GM12878 (cell line): ENCODE data around the gene LGI4. TPM values are rescaled to one million over a fixed set of nuclear protein-coding genes. Genes with fewer than 3 reads are reported as not detected.

ENCODE experiments used
- ATAC-seq: fragments of 200-7000 bp; cut with Tn5 transposase; 3 replicates; pipeline ENCODE4 v1.9.1; 2020; ENCODE audit warnings: mild to moderate bottlenecking, moderate library complexity
- BruUV-seq: library from RNA; stranded (reverse); fragments of 400-500 nt; replicated peaks from 2 replicates; lab custom pipeline; 2021; lab: Mats Ljungman, UMichigan
- CTCF ChIA-PET: fragments of 300-600 bp; sonication (Branson Sonifier 250); formaldehyde crosslinking; extraction: SDS; loops from one replicate; lab custom pipeline; 2021; ENCODE audit warnings: inconsistent platforms; lab: Yijun Ruan, JAX
- POLR2A ChIA-PET: fragments of 350-600 bp; formaldehyde crosslinking; extraction: SDS; loops from one replicate; lab custom pipeline; 2021; ENCODE audit warnings: inconsistent platforms; lab: Charles Lee
- RAD21 ChIA-PET: fragments of 300-600 bp; sonication (Branson Sonifier 250); formaldehyde crosslinking; loops from one replicate; lab custom pipeline; 2023; ENCODE audit warnings: antibody characterized with exemption; ENCODE audit not compliant: unreplicated experiment; lab: Charles Lee
- SMC1A ChIA-PET: fragments of 300-600 bp; sonication (Branson Sonifier 250); formaldehyde crosslinking; loops from one replicate; lab custom pipeline; 2023; ENCODE audit not compliant: unreplicated experiment, uncharacterized antibody; lab: Charles Lee
- DNase-seq: peaks from one replicate; pipeline ENCODE4 v3.0.0-alpha.2; 2011; ENCODE audit warnings: low read depth, low spot score
- FAIRE-seq: peaks from 3 replicates; lab custom pipeline; 2011; peaks lifted over from hg19 to GRCh38; lab: Jason Lieb, UNC
- H2AFZ ChIP-seq: 2 replicates; pipeline ENCODE4 v1.6.0; 2011; ENCODE audit warnings: low read depth, low read length, control low read depth; ENCODE audit not compliant: control insufficient read depth
- H3K27ac ChIP-seq: 2 replicates; pipeline ENCODE4 v1.5.1; 2011; ENCODE audit warnings: control low read depth; ENCODE audit not compliant: control insufficient read depth, insufficient read depth
- H3K27me3 ChIP-seq, 2 experiments: replicated peaks in 1 of 2; 2 replicates each; pipeline versions ENCODE4 v1.6.0 to v1.6.1; 2011; ENCODE audit warnings: low read length in 1 of 2; ENCODE audit not compliant: control insufficient read depth in 2 of 2, insufficient read depth in 2 of 2
- H3K36me3 ChIP-seq, 2 experiments: 2 replicates each; pipeline ENCODE4 v1.5.1; 2011; ENCODE audit warnings: low read length in 1 of 2; ENCODE audit not compliant: control insufficient read depth in 2 of 2, insufficient read depth in 2 of 2
- H3K4me1 ChIP-seq: 2 replicates; pipeline ENCODE4 v1.6.1; 2011; ENCODE audit warnings: mild to moderate bottlenecking, low read length, moderate library complexity, mixed read lengths; ENCODE audit not compliant: control insufficient read depth, insufficient read depth
- H3K4me2 ChIP-seq: 2 replicates; pipeline ENCODE4 v1.6.0; 2011; ENCODE audit warnings: control low read depth; ENCODE audit not compliant: control insufficient read depth, insufficient read depth
- H3K4me3 ChIP-seq: fragments of 200-600 bp; sonication (generic); 2 replicates; pipeline ENCODE4 v1.5.1; 2016
- H3K79me2 ChIP-seq: 2 replicates; pipeline ENCODE4 v1.6.0; 2011; ENCODE audit warnings: low read length; ENCODE audit not compliant: control insufficient read depth, insufficient read depth
- H3K9ac ChIP-seq: 2 replicates; pipeline ENCODE4 v1.8.0; 2011; ENCODE audit warnings: low read length, control low read depth, mixed read lengths; ENCODE audit not compliant: control insufficient read depth, insufficient read depth
- H3K9me3 ChIP-seq: replicated peaks from 3 replicates; pipeline ENCODE4 v1.5.1; 2011; ENCODE audit warnings: mild to moderate bottlenecking, low read length; ENCODE audit not compliant: control insufficient read depth, insufficient read depth
- H4K20me1 ChIP-seq: 2 replicates; pipeline ENCODE4 v1.6.0; 2011; ENCODE audit not compliant: control insufficient read depth, insufficient read depth
- ASH2L ChIP-seq: fragments of 300-600, 200-600 bp; sonication (generic); IDR thresholded peaks from 2 replicates; pipeline ENCODE4 v1.6.1; 2017; ENCODE audit warnings: low read depth, mild to moderate bottlenecking, borderline replicate concordance
- POLR2A ChIP-seq: IDR thresholded peaks from 2 replicates; pipeline ENCODE4 v1.6.1; 2011; ENCODE audit warnings: low read depth, mild to moderate bottlenecking, low read length
- POLR2AphosphoS2 ChIP-seq: IDR thresholded peaks from 2 replicates; pipeline ENCODE4 v1.6.1; 2011; ENCODE audit warnings: low read depth, mild to moderate bottlenecking, low read length, improper control_type of control experiment, moderate library complexity
- RFX5 ChIP-seq: IDR thresholded peaks from 2 replicates; pipeline ENCODE4 v1.6.1; 2011; ENCODE audit warnings: low read depth, low read length, improper control_type of control experiment
- SIN3A ChIP-seq: IDR thresholded peaks from 2 replicates; pipeline ENCODE4 v1.6.1; 2012; ENCODE audit warnings: low read depth, low read length, improper control_type of control experiment
- SMARCA5 ChIP-seq: fragments of 450-650 bp; IDR thresholded peaks from 2 replicates; pipeline ENCODE4 v1.6.1; 2017; ENCODE audit warnings: mild to moderate bottlenecking
- TARDBP ChIP-seq: IDR thresholded peaks from 2 replicates; pipeline ENCODE4 v1.6.1; 2016; ENCODE audit warnings: borderline replicate concordance
- WGBS: methylation state at CpG from one replicate; pipeline ENCODE4 v1.1.6; 2016; ENCODE audit warnings: low lambda C conversion rate; ENCODE audit not compliant: insufficient replicate concordance, insufficient coverage; ENCODE audit errors: missing lambda C conversion rate; 5-methylcytosine and 5-hydroxymethylcytosine counted together
- in situ Hi-C: fragments of 300-500 bp; cut with MboI; formaldehyde crosslinking; loops from 9 replicates; pipeline ENCODE4 v1.14.3; 2018; ENCODE audit warnings: mixed read lengths
- intact Hi-C: fragments of 100-400 bp; cut with micrococcal nuclease; formaldehyde crosslinking; loops from one replicate; pipeline ENCODE4 v1.14.2; 2022; ENCODE audit not compliant: unreplicated experiment
- polyA plus RNA-seq, 11 experiments: library from polyadenylated mRNA; depleted of rRNA in 4 of 11; unstranded in 6 of 11; stranded (reverse) in 5 of 11; fragments of >200 nt; fragmentation: Nextera tagmentation in 4 of 11; fragmentation: Illumina TruSeq in 1 of 11; extraction: Ambion mirVana in 4 of 11; extraction: Trizol in 1 of 11; gene quantifications; 1 replicate in 1 of 11; 2 replicates in 10 of 11; pipeline versions ENCODE4 v1.2.1 to v1.2.3, GENCODE V29; 2011 to 2016; ENCODE audit warnings: inconsistent platforms in 2 of 11, missing spikeins in 2 of 11, low read depth in 1 of 11
- total RNA-seq, 4 experiments: library from RNA; depleted of rRNA in 3 of 4; stranded (reverse); fragments of >200 nt in 3 of 4; fragmentation: Illumina TruSeq in 1 of 4; extraction: Trizol in 1 of 4; gene quantifications; 2 replicates each; pipeline versions ENCODE4 v1.2.1 to v1.2.3, GENCODE V29; 2013 to 2021
- TF ChIP-seq, protein P1 (sequence below): IDR thresholded peaks from 2 replicates; pipeline ENCODE4 v1.6.1; 2012; ENCODE audit warnings: low read depth, low read length, improper control_type of control experiment
- TF ChIP-seq, protein P2 (sequence below): fragments of 450-650 bp; IDR thresholded peaks from 2 replicates; pipeline ENCODE4 v1.6.1; 2017; ENCODE audit warnings: mild to moderate bottlenecking, low read depth, inconsistent platforms; ENCODE audit not compliant: poor library complexity, severe bottlenecking
- TF ChIP-seq, protein P3 (sequence below): fragments of 450-650 bp; IDR thresholded peaks from 2 replicates; pipeline ENCODE4 v1.6.1; 2017; ENCODE audit warnings: borderline replicate concordance
- TF ChIP-seq, protein P4 (sequence below): fragments of 450-650 bp; IDR thresholded peaks from 2 replicates; pipeline ENCODE4 v1.6.1; 2018; ENCODE audit warnings: mild to moderate bottlenecking, low read depth, moderate library complexity; ENCODE audit not compliant: partially characterized antibody
- TF ChIP-seq, protein P5 (sequence below): fragments of 450-650 bp; IDR thresholded peaks from 2 replicates; pipeline ENCODE4 v1.6.1; 2017; ENCODE audit warnings: mild to moderate bottlenecking, moderate library complexity

The LGI4 gene
- total and polyA plus RNA-seq, 10 of the 15 experiments (the other 5 are each of a cell fraction or from before 2014, with no cell fraction given), result 0.11 TPM; not detected in 9

DNA sequence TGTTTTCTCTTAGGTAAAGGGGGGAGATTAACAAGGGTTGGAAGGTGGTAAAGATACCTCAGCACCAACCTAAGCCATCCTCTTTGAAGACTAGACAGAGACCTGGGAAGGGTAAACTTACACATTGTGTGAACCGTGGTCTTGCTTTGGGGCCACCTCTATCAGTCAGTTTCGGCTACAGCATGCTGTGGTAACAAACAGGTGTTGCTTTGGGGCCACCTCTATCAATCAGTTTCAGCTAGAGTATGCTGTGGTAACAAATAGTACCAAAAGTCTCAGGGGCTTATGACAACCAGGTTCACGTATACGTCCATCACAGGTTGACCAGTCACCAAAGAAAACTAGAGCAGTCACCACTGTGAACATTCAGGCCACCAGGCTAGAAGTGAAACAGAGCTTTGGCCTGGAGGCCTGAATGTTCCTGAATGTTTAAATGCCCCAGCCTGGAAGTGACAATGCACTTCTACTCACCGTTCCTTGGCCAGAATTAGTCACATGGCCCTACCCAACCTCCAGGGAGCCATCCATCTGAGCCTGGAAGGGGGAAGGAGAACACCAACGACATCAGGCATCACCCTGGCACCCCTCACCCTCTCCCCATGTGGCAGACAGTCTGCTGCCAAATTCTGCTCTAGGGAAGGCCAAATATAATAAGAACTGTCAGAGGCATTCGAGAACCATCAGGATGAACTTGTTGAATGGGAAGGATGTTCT, 12.0 kb upstream of the LGI4 start:
- 42% methylated on average over 7 of the region's 7 CpGs for WGBS
- no TSS peak for BruUV-seq
- ChIA-PET RAD21 (interaction anchor here (1.2 kb wide), 1 partner anchor 81 kb away, joined by 4 read pairs; no protein-coding TSS in a partner anchor), CTCF (no interaction called here), POLR2A (interaction anchor here (1.1 kb wide), 1 partner anchor 56 kb away, joined by 3 read pairs; no protein-coding TSS in a partner anchor), SMC1A (no interaction called here)
- in situ Hi-C loops, result no loop called here
- H4K20me1 ChIP-seq, result no peaks in the 10 kb centered on the region
- H3K79me2 ChIP-seq, result no peaks in the 10 kb centered on the region
- H3K4me1 ChIP-seq, result peaks cover 8% of the 10 kb centered on the region
- no peak overlapping the region for H3K27ac ChIP-seq
- no peak overlapping the region for H2AFZ ChIP-seq
- H3K9ac ChIP-seq, result no peak overlapping the region
- H3K4me2 ChIP-seq, result no peak overlapping the region
- intact Hi-C loops, result no loop called here
- DNase-seq (no peak), ATAC-seq (no peak), FAIRE-seq (no peak)
- no peak overlapping the region for H3K4me3 ChIP-seq
- H3K9me3 ChIP-seq, result no peaks in the 10 kb centered on the region
- H3K36me3 ChIP-seq, result no peaks in the 10 kb centered on the region
- peaks cover 2 to 5% of the 10 kb centered on the region in 2 experiments; a peak in 2 of 4 replicates for H3K27me3 ChIP-seq
- TF ChIP-seq ASH2L, result no peak
- TF ChIP-seq POLR2AphosphoS2, result no peak
- no peak for TF ChIP-seq POLR2A
- TF ChIP-seq, protein P1, sequence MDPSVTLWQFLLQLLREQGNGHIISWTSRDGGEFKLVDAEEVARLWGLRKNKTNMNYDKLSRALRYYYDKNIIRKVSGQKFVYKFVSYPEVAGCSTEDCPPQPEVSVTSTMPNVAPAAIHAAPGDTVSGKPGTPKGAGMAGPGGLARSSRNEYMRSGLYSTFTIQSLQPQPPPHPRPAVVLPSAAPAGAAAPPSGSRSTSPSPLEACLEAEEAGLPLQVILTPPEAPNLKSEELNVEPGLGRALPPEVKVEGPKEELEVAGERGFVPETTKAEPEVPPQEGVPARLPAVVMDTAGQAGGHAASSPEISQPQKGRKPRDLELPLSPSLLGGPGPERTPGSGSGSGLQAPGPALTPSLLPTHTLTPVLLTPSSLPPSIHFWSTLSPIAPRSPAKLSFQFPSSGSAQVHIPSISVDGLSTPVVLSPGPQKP, result no peak
- no peak for TF ChIP-seq SIN3A
- no peak for TF ChIP-seq SMARCA5
- TF ChIP-seq, protein P2, sequence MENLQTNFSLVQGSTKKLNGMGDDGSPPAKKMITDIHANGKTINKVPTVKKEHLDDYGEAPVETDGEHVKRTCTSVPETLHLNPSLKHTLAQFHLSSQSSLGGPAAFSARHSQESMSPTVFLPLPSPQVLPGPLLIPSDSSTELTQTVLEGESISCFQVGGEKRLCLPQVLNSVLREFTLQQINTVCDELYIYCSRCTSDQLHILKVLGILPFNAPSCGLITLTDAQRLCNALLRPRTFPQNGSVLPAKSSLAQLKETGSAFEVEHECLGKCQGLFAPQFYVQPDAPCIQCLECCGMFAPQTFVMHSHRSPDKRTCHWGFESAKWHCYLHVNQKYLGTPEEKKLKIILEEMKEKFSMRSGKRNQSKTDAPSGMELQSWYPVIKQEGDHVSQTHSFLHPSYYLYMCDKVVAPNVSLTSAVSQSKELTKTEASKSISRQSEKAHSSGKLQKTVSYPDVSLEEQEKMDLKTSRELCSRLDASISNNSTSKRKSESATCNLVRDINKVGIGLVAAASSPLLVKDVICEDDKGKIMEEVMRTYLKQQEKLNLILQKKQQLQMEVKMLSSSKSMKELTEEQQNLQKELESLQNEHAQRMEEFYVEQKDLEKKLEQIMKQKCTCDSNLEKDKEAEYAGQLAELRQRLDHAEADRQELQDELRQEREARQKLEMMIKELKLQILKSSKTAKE, result no peak
- TF ChIP-seq, protein P3, sequence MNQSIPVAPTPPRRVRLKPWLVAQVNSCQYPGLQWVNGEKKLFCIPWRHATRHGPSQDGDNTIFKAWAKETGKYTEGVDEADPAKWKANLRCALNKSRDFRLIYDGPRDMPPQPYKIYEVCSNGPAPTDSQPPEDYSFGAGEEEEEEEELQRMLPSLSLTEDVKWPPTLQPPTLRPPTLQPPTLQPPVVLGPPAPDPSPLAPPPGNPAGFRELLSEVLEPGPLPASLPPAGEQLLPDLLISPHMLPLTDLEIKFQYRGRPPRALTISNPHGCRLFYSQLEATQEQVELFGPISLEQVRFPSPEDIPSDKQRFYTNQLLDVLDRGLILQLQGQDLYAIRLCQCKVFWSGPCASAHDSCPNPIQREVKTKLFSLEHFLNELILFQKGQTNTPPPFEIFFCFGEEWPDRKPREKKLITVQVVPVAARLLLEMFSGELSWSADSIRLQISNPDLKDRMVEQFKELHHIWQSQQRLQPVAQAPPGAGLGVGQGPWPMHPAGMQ, result no peak
- no peak for TF ChIP-seq RFX5
- TF ChIP-seq, protein P4, sequence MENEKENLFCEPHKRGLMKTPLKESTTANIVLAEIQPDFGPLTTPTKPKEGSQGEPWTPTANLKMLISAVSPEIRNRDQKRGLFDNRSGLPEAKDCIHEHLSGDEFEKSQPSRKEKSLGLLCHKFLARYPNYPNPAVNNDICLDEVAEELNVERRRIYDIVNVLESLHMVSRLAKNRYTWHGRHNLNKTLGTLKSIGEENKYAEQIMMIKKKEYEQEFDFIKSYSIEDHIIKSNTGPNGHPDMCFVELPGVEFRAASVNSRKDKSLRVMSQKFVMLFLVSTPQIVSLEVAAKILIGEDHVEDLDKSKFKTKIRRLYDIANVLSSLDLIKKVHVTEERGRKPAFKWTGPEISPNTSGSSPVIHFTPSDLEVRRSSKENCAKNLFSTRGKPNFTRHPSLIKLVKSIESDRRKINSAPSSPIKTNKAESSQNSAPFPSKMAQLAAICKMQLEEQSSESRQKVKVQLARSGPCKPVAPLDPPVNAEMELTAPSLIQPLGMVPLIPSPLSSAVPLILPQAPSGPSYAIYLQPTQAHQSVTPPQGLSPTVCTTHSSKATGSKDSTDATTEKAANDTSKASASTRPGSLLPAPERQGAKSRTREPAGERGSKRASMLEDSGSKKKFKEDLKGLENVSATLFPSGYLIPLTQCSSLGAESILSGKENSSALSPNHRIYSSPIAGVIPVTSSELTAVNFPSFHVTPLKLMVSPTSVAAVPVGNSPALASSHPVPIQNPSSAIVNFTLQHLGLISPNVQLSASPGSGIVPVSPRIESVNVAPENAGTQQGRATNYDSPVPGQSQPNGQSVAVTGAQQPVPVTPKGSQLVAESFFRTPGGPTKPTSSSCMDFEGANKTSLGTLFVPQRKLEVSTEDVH, result no peak
- no peak for TF ChIP-seq TARDBP
- TF ChIP-seq, protein P5, sequence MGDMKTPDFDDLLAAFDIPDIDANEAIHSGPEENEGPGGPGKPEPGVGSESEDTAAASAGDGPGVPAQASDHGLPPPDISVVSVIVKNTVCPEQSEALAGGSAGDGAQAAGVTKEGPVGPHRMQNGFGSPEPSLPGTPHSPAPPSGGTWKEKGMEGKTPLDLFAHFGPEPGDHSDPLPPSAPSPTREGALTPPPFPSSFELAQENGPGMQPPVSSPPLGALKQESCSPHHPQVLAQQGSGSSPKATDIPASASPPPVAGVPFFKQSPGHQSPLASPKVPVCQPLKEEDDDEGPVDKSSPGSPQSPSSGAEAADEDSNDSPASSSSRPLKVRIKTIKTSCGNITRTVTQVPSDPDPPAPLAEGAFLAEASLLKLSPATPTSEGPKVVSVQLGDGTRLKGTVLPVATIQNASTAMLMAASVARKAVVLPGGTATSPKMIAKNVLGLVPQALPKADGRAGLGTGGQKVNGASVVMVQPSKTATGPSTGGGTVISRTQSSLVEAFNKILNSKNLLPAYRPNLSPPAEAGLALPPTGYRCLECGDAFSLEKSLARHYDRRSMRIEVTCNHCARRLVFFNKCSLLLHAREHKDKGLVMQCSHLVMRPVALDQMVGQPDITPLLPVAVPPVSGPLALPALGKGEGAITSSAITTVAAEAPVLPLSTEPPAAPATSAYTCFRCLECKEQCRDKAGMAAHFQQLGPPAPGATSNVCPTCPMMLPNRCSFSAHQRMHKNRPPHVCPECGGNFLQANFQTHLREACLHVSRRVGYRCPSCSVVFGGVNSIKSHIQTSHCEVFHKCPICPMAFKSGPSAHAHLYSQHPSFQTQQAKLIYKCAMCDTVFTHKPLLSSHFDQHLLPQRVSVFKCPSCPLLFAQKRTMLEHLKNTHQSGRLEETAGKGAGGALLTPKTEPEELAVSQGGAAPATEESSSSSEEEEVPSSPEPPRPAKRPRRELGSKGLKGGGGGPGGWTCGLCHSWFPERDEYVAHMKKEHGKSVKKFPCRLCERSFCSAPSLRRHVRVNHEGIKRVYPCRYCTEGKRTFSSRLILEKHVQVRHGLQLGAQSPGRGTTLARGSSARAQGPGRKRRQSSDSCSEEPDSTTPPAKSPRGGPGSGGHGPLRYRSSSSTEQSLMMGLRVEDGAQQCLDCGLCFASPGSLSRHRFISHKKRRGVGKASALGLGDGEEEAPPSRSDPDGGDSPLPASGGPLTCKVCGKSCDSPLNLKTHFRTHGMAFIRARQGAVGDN, result no peak
